Measurements from ENCODE around the gene NCL. TPM values are rescaled to one million over a fixed set of nuclear protein-coding genes. Genes with fewer than 3 reads are reported as not detected.
"Not testable (repeated sequence)": the region's sequence is repeated elsewhere in the genome, so short reads cannot be mapped to it uniquely, and the experiment has no call there.

Gene NCL
- total RNA-seq, 1 donor from 2014 or later: 141 TPM

DNA sequence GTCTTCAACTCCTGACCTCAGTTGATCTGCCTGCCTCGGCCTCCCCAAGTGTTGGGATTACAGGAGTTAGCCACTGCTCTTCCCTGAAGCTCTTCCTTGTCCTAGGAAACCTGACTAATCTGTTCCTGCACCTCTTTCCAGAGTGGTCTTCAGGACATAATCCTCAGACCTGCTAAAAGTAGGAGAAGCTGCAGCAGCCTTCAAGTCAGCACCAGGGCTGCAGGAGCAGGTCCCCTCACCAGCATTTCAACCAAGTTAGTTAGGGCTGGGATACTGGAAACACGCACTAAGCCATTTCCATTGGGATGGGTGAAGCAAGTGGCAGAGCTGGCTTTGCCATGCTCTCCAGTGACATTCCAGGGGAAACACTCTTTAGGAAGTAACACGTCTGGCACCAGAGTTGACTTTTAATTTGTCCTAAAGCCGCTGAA lies 9.9 kb downstream of the NCL start:
- no peak for TF ChIP-seq CTCF (conservative IDR thresholded peaks at IDR 0.05; ENCODE audit: low read depth, low read length)
- no peak for DNase-seq (ENCODE audit: low read depth)
- H3K4me3 ChIP-seq (ENCODE audit: low read depth, low read length): no peak overlapping the region

DNA sequence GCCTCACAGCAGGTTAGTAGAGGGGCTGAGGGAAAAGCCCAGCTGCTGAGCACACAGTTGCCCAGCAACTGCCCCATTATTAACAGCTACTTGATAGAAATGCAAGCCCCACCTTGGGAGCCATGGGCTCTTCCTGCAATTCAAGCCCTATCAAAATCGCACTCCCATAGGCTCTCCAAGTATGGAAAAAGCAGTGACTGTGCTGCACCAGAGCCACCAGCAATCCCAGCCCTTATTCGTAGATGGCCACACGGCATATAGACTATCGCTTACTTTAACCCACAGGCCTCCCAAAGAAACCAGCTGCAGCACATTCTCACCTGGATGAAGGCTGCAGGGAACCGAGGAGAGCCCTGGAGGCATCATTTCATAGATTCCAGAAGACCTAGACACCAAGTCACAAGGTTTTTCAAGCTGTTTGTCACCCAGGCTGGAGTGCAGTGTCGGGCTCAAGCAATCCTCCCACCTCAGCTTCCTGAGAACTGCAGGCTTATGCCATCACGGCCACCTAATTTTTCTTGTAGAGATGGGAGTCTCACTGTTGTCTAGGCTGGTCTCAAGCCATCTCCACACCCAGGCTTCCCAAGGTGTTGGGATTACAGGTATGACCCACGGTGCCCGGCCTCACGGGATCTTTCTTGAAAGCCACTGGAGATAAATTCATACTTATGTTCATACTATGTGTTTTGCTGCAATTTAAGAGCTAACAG lies 11.3 kb downstream of the NCL start:
- DNase-seq (ENCODE audit: low read depth): no peak
- TF ChIP-seq CTCF (conservative IDR thresholded peaks at IDR 0.05; ENCODE audit: low read depth, low read length): no peak

GRCh38 chr2:231450548-231450989 lies 13.7 kb downstream of the NCL start:
- no peak for TF ChIP-seq CTCF (conservative IDR thresholded peaks at IDR 0.05; ENCODE audit: low read depth, low read length)

More for the DNA sequence above, 11.3 kb downstream of the NCL start:
- no peak overlapping the region for H3K4me3 ChIP-seq (ENCODE audit: low read depth, low read length)

GRCh38 chr2:231449503-231450054 lies 14.7 kb downstream of the NCL start:
- DNase-seq (ENCODE audit: low read depth): no peak
- H3K4me3 ChIP-seq (ENCODE audit: low read depth, low read length): no peak overlapping the region
- no peak for TF ChIP-seq CTCF (conservative IDR thresholded peaks at IDR 0.05; ENCODE audit: low read depth, low read length)

More at GRCh38 chr2:231450548-231450989, 13.7 kb downstream of the NCL start:
- DNase-seq (ENCODE audit: low read depth): no peak
- H3K4me3 ChIP-seq (ENCODE audit: low read depth, low read length): no peak overlapping the region

DNA sequence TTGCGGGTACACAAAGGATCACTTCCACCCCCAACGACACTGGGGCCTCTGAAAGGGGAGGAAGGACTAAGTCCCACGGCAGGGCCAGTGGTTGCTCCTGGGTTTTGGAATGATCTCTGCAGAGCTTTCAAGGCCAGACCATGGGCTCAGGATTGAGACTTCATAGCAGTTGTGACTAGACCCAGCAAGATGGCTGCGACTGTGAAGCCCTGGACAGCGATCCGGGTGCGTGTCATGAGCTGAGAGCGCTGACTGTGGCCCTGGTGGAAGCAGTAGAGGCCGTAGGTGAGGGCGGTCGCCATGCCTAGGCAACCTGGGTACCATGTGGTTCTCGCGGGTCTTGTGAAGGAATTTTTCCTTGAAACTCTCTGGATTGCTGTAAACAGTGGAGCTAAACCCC lies 27.3 kb downstream of the NCL start:
- H3K4me3 ChIP-seq (ENCODE audit: low read depth, low read length): no peak overlapping the region
- TF ChIP-seq CTCF (conservative IDR thresholded peaks at IDR 0.05; ENCODE audit: low read depth, low read length): no peak
- no peak for DNase-seq (ENCODE audit: low read depth)

DNA sequence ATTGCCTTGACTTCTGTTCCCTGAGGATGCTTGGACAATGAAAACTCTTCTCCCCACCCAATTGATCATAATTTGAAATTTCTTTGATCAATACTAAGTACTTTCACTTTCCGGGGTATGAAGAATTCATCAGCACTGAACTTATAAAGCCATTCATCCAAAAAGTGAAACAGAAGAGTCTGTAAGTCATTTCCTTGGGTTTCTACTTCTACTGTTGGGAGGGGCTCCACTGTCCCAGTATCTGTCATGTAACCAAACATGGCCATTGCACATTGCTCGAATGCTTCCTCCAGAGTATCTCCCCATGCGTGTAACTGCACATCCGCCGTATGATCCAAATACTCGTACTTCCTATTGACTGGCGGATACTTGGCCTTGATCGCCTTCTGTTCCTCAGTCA lies 30.3 kb downstream of the NCL start:
- no peak for DNase-seq (ENCODE audit: low read depth)
- no peak for TF ChIP-seq CTCF (conservative IDR thresholded peaks at IDR 0.05; ENCODE audit: low read depth, low read length)
- no peak overlapping the region for H3K4me3 ChIP-seq (ENCODE audit: low read depth, low read length)

GRCh38 chr2:231431606-231432005 lies 32.7 kb downstream of the NCL start:
- TF ChIP-seq CTCF (conservative IDR thresholded peaks at IDR 0.05; ENCODE audit: low read depth, low read length): no peak
- no peak for DNase-seq (ENCODE audit: low read depth)
- H3K4me3 ChIP-seq (ENCODE audit: low read depth, low read length): no peak overlapping the region

- DNase-seq (ENCODE audit: low read depth); H3K4me3 ChIP-seq (ENCODE audit: low read depth, low read length): not testable (repeated sequence)
Measured at GRCh38 chr2:231430437-231430836, 33.8 kb downstream of the NCL start.

Measured in epithelial cell of proximal tubule (primary cell).